Ammon's horn (tissue), 1 donor: ENCODE results near the gene GCC2.
"Not testable (repeated sequence)": the region's sequence is repeated elsewhere in the genome, so short reads cannot be mapped to it uniquely, and the experiment has no call there.

Experiments used
- DNase-seq: peaks from one replicate; pipeline ENCODE4 v3.0.0-alpha.2; 2016; ENCODE audit warnings: low spot score

Gene GCC2

GRCh38 chr2:108441712-108442111 lies 7.3 kb upstream of the GCC2 start:
- no peak for DNase-seq

DNA sequence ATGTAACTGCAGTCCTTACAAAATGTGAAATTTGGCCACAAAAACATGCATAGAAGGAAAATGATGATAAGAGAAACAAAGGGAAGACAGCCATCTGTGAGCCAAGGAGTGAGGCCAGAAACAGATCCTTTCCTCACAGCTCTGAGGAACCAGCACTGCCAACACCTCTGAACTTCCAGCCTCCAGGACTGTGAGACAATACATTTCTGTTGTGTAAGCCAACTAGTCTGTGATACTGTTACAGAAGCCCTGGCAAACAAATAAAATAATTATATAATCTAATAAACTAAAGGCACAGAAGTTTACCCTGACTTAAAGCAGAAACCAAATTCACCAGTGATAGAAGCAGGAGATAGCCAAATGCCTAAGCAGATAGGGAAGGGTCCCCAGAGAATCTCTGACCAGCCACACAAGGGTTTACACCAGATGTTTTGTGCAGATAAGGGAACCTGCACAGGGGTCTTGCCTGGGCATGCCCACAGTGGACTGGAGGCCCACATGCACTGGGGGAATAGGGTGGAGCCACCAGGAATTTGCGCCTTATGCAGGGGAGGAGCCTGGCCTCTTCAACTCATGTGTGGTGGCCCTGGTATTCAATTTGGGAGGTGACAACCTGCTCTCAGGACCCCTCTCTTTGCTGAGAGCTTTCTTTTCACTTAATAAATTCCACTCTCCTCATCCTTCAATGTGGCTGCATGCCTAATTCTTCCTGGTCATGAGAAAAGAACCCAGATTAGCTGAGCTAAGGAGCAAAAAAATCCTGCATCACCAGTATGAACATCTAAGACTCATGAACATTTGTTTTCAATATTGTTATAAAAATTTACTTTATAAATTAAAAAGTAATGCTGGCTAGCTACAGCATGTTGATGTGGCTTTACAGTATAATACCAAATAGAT lies 3.8 kb upstream of the GCC2 start:
- no peak for DNase-seq

GRCh38 chr2:108446703-108447102 lies 2.3 kb upstream of the GCC2 start:
- no peak for DNase-seq

GRCh38 chr2:108447947-108448677 lies 894 bp upstream of the GCC2 start:
- DNase-seq = no peak

GRCh38 chr2:108449410-108450130 lies 564 bp downstream of the GCC2 start:
- DNase-seq = no peak

DNA sequence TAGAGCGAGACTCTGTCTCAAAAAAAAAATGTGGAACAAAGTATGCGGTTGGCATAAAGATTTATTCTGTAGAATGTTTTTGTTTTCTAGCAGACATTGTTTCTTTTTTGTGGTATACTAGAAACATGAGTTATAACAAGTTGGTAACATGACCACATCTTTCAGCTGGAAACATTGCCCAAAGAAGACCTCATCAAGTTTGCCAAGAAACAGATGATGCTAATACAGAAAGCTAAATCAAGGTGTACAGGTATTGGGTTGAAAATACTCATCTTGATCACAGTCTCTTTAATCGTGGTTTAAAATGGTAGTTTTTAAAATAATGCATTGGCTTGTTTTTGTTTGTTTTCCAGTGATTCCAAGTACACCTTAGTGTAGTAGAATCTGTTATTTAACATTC lies 1.9 kb downstream of the GCC2 start:
- DNase-seq = no peak

GRCh38 chr2:108451976-108452375 lies 3.0 kb downstream of the GCC2 start:
- no peak for DNase-seq

DNA sequence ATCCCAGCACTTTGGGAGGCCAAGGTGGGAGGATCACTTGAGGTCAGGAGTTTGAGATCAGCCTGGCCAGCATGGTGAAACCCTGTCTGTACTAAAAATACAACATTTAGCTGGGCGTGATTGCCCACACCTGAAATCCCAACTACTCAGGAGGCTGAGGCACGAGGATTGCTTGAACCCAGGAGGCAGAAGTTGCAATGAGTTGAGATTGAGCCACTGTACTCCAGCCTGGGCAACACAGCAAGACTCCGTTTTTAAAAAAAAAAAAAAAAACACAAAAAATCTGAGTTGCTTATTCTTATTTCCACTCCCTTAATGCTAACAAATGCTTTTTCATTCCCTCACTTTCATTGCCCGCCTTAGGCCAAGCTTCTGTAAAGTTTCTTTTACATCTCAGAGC lies 4.5 kb downstream of the GCC2 start:
- not testable (repeated sequence) for DNase-seq

DNA sequence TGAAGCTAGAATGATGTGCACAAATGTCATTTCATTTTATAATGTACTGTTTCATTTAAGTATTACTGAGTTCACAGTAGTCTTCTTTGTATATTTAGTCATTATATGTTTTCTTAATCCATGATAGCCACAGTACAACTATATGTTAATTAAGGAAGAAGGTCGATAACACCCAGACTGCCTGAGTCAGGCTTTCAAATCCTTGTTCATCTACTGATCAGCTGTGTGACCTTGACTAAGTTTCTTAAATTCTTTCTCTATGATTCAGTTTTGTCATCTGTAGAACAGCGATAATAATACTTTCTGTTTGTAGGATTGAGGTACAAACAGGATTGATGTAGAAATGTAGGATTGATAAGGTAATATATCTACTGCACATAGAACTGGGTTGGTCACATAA lies 5.4 kb downstream of the GCC2 start:
- no peak for DNase-seq

DNA sequence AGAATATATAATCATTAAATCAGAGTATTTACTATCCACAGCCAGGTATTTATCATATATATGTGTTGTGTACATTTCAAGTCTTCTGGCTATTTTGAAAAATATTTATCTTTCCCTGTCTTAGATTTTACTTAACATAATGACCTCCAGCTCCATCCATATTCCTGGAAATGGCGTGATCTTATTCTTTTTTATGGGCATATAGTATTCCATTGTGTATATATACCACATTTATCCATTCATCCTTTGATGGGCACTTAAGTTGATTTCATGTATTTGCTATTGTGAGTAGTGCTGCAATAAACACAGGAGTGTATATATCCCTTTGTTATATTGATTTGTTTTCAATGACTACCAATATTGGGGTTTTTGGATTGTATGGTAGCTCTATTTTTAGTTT lies 6.6 kb downstream of the GCC2 start:
- DNase-seq = no peak

GRCh38 chr2:108458082-108458481 lies 9.1 kb downstream of the GCC2 start:
- DNase-seq = no peak

- no peak for DNase-seq
Observed at GRCh38 chr2:108459441-108459840, 10.4 kb downstream of the GCC2 start.

DNA sequence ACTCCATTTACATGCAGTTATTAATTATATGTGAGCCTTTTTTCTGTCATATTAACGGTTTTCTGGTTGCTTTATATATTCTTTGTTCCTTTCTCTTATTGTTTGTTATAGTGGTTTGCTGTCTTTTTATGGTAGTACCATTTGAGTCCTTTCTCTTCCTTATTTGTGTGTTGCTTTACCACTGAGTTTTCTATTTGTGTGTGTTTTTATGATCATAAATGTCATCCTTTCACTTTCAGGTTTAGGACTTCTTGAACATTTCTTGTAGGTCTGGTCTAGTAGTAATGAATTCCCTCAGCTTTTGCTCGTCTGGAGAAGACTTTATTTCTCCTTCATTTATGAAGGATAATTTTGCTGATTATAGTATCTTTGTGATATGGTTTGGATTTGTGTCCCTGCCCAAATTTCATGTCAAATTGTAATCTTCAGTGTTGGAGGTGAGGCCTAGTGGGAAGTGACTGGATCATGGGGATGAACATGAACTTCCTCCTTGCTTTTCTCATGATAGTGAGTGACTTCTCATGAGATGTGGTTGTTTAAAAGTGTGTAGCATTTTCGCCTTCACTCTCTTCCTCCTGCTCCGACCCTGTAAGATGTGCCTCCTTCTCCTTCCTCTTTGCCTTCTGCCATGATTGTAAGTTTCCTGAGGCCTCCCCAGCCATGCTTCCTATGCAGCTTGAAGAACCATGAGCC lies 11.5 kb downstream of the GCC2 start:
- no peak for DNase-seq

DNA sequence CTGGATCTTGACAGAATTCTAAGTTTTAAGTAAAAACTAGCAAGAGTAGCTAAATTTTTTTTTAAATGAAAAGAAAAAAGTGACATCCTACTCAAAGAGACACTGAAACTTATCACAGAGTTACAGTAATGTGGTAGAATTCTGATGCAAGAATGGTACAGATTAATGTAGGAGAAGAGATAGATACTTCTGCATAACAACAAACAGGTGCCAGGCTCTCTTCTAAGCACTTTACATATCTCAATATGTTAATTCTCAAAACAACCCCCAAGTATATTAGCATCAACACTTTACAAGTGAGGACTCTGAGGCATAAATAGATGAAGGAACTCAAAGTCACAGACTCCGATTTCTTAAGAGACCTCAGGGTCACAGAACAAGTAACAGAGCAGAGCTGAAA lies 28.1 kb downstream of the GCC2 start:
- no peak for DNase-seq

- DNase-seq = no peak
Observed at GRCh38 chr2:108485253-108485652, 36.2 kb downstream of the GCC2 start.

DNA sequence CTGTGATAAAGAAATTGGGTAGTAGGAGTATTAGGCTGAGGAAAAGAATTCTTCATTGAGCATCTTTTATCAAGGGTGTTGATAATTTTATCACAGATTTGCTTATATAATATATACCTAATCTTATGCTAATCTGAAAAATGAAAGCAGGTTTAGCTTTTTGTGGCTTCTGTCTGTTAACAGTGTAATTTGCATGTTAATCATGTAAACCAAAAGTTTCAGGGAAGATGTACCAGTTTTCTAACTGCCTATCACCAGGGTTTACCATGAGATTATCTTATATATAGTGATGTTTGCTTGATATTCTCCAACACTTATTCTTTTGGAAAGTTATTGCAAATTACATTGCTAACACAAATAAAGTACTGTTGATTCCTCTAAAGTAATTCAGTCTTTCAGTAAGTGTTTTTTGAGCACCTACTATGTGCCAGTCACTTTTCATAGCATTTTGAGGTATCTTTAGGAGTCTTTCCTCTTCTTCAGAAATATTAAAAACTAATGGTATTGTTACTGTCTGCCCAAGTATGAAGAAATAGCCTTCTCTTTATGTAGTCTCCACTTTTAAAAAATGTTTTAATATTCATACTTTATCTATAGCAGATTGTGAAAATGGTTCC lies 41.6 kb downstream of the GCC2 start:
- no peak for DNase-seq

DNA sequence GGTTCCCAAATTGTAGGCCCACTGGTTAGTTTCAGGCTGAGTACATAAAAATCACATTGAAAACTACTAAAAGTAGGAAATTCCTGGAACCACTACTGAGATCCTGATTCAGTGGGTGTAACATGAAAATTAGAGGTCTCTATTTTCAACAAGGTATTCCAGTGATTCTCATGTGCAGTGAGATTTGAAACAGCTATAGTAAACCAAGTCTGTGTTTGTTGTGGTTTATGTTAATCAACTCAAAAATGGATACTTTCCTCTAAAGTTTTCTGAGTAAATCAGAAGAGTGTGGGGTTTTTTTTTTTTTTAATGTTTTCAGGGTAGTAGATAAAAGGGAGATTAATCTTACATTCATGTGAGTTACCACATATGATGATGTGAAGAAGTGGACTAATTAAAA lies 42.8 kb downstream of the GCC2 start:
- DNase-seq = no peak

DNA sequence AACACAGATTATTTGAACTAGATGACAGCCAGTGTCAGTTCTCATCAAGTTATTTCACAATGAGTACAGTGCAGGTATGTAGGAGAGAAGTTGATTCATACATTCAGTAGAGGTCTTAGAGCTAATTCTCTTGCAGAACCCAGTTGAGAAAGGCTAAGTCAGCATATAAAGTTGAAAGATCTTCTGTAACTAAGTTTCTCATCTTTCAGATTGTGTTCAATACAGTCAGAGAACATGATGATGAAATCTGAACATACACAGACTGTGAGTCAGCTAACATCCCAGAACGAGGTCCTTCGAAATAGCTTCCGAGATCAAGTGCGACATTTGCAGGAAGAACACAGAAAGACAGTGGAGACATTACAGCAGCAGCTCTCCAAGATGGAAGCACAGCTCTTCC lies 43.4 kb downstream of the GCC2 start:
- no peak for DNase-seq

DNA sequence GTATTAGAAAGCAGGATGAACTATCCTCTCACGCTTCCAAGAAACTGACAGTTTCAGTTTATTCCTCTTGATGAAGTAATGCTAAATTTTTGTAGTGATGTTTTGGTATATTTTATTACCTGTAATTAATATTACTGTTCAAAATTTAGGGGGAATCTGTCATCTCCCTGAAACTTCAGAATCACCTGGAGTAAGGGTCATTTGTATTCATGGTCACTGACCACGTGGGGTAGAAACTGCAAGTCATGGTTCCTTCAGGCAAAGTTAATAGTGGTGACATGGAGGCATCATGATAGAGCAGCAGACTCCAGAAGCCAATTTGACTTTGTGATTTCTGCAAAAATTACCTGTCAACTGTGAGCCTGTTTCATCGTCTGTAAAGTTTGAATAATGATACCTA lies 47.2 kb downstream of the GCC2 start:
- DNase-seq = not testable (repeated sequence)

- DNase-seq = not testable (repeated sequence)
Observed at GRCh38 chr2:108507620-108508019, 58.6 kb downstream of the GCC2 start.

DNA sequence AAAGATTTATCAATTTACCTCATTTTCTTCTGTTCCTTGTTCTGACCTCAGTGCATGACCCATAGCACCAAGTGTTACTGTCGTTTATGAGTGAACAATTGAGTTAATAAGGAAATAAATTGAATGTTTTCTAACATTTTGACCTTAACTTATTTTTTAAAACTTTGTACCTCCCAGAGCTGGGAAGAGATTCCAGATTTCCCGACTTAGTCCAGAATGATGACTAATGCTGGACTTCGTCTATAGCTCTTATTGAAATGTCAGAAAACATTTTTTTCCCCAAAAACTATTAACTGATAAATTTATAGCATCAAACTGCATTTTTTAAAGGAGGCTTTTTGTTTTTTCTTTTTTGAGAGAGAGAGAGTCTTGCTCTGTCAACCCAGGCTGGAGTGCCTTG lies 63.4 kb downstream of the GCC2 start:
- not testable (repeated sequence) for DNase-seq

GRCh38 chr2:108514478-108514877 lies 65.5 kb downstream of the GCC2 start:
- not testable (repeated sequence) for DNase-seq
